H1 (cell line): ENCODE data around the gene EXO1. TPM values are rescaled to one million over a fixed set of nuclear protein-coding genes. Genes with fewer than 3 reads are reported as not detected.

Source experiments
- CTCF ChIA-PET: fragments of 300-600 bp; sonication (Branson Sonifier 250); formaldehyde crosslinking; loops from one replicate; lab custom pipeline; 2021; ENCODE audit not compliant: partially characterized antibody; lab: Charles Lee
- POLR2A ChIA-PET: fragments of 300-600 bp; sonication (Branson Sonifier 250); formaldehyde crosslinking; loops from one replicate; lab custom pipeline; 2021; ENCODE audit warnings: inconsistent platforms; ENCODE audit not compliant: partially characterized antibody; lab: Charles Lee
- DNase-seq, 2 experiments: peaks; one replicate each; pipeline versions ENCODE4 v3.0.0 to v3.0.0-alpha.2; 2010 to 2022; ENCODE audit warnings: low spot score in 2 of 2, low read depth in 1 of 2, mixed read lengths in 1 of 2
- FAIRE-seq: peaks from 2 replicates; lab custom pipeline; 2011; peaks lifted over from hg19 to GRCh38; lab: Jason Lieb, UNC
- H2AFZ ChIP-seq: 2 replicates; pipeline ENCODE4 v1.8.1; 2012; ENCODE audit warnings: low read length, inconsistent platforms
- H2AK5ac ChIP-seq: 2 replicates; pipeline ENCODE4 v1.6.1; 2013; ENCODE audit warnings: low read depth, low read length
- H2BK120ac ChIP-seq: replicated peaks from 2 replicates; pipeline ENCODE3; 2013; ENCODE audit warnings: low read depth, low read length, inconsistent platforms
- H2BK12ac ChIP-seq: 2 replicates; pipeline ENCODE4 v1.6.1; 2013; ENCODE audit warnings: low read depth, low read length
- H2BK15ac ChIP-seq: 2 replicates; pipeline ENCODE4 v1.6.1; 2013; ENCODE audit warnings: low read length
- H2BK20ac ChIP-seq: 2 replicates; pipeline ENCODE4 v1.6.1; 2013; ENCODE audit warnings: low read length
- H2BK5ac ChIP-seq: 2 replicates; pipeline ENCODE4 v1.6.1; 2013; ENCODE audit warnings: low read depth, low read length
- H3K14ac ChIP-seq: 2 replicates; pipeline ENCODE4 v1.6.1; 2013; ENCODE audit warnings: inconsistent platforms; ENCODE audit not compliant: insufficient read length
- H3K18ac ChIP-seq: 2 replicates; pipeline ENCODE4 v1.6.1; 2013; ENCODE audit warnings: low read length; ENCODE audit errors: extremely low read depth
- H3K23ac ChIP-seq: 2 replicates; pipeline ENCODE4 v1.6.1; 2013; ENCODE audit warnings: inconsistent platforms; ENCODE audit not compliant: insufficient read length
- H3K23me2 ChIP-seq: 2 replicates; pipeline ENCODE4 v1.6.1; 2013; ENCODE audit warnings: low read depth, low read length
- H3K27ac ChIP-seq: 2 replicates; pipeline ENCODE4 v1.6.1; 2011; ENCODE audit warnings: low read depth, low read length, inconsistent platforms
- H3K27me3 ChIP-seq, 4 experiments: replicated peaks in 1 of 4; 1 replicate in 1 of 4; 2 replicates in 3 of 4; pipeline versions ENCODE4 v1.6.1 to v1.8.1; 2011 to 2013; ENCODE audit warnings: low read length in 3 of 4, mild to moderate bottlenecking in 3 of 4, inconsistent platforms in 2 of 4, mixed read lengths in 2 of 4, moderate library complexity in 1 of 4; ENCODE audit not compliant: control insufficient read depth in 3 of 4, insufficient read depth in 3 of 4; ENCODE audit errors: extremely low read depth in 1 of 4
- H3K36me3 ChIP-seq, 4 experiments: 2 replicates each; pipeline versions ENCODE4 v1.6.1 to v1.8.1; 2011 to 2013; ENCODE audit warnings: mild to moderate bottlenecking in 4 of 4, low read length in 3 of 4, moderate library complexity in 2 of 4, control low read depth in 1 of 4, inconsistent platforms in 1 of 4; ENCODE audit not compliant: insufficient read depth in 4 of 4, control insufficient read depth in 2 of 4
- H3K4ac ChIP-seq: replicated peaks from 2 replicates; pipeline ENCODE3; 2013; ENCODE audit warnings: low read length, low read depth, mixed read lengths, inconsistent platforms; ENCODE audit not compliant: insufficient read length
- H3K4me1 ChIP-seq, 4 experiments: replicated peaks in 1 of 4; 1 replicate in 1 of 4; 2 replicates in 3 of 4; pipeline versions ENCODE4 v1.6.1 to v1.8.1; 2011 to 2013; ENCODE audit warnings: low read length in 3 of 4, inconsistent platforms in 2 of 4, mixed read lengths in 1 of 4; ENCODE audit not compliant: insufficient read depth in 4 of 4, control insufficient read depth in 3 of 4
- H3K4me2 ChIP-seq, 2 experiments: 2 replicates each; pipeline versions ENCODE4 v1.6.1 to v1.8.1; 2011 to 2013; ENCODE audit warnings: low read depth in 2 of 2, low read length in 2 of 2, control low read depth in 1 of 2, inconsistent platforms in 1 of 2, mild to moderate bottlenecking in 1 of 2; ENCODE audit not compliant: insufficient read depth in 1 of 2
- H3K4me3 ChIP-seq, 4 experiments: fragments of 200-600, 300-600 bp in 1 of 4; sonication (generic), shearing (Covaris generic), sonication (Bioruptor Twin) in 1 of 4; 2 replicates each; pipeline versions ENCODE4 v1.5.1 to v1.8.1; 2011 to 2016; ENCODE audit warnings: low read length in 4 of 4, low read depth in 3 of 4, control low read depth in 2 of 4, inconsistent platforms in 2 of 4, mild to moderate bottlenecking in 2 of 4, mixed read lengths in 1 of 4, moderate library complexity in 1 of 4; ENCODE audit not compliant: insufficient read depth in 2 of 4; ENCODE audit errors: extremely low read depth in 1 of 4
- H3K56ac ChIP-seq: replicated peaks from 2 replicates; pipeline ENCODE3; 2013; ENCODE audit warnings: low read depth, mild to moderate bottlenecking, mixed read lengths, low read length, inconsistent platforms; ENCODE audit not compliant: insufficient read length
- H3K79me1 ChIP-seq: 2 replicates; pipeline ENCODE4 v1.6.1; 2013; ENCODE audit warnings: low read depth, low read length, control low read depth
- H3K79me2 ChIP-seq, 2 experiments: 2 replicates each; pipeline versions ENCODE4 v1.6.1 to v1.8.1; 2012 to 2013; ENCODE audit warnings: low read length in 2 of 2, mild to moderate bottlenecking in 2 of 2, inconsistent platforms in 1 of 2; ENCODE audit not compliant: insufficient read depth in 2 of 2, control insufficient read depth in 1 of 2
- H3K9ac ChIP-seq, 4 experiments: replicated peaks in 1 of 4; 1 replicate in 1 of 4; 2 replicates in 3 of 4; pipeline versions ENCODE4 v1.6.1 to v1.8.1; 2011 to 2013; ENCODE audit warnings: low read depth in 3 of 4, low read length in 3 of 4, control low read depth in 2 of 4, mild to moderate bottlenecking in 2 of 4, moderate library complexity in 2 of 4, inconsistent platforms in 1 of 4; ENCODE audit errors: extremely low read depth in 1 of 4
- H3K9me3 ChIP-seq, 2 experiments: 2 replicates each; pipeline versions ENCODE4 v1.6.1 to v1.8.1; 2012 to 2013; ENCODE audit warnings: mild to moderate bottlenecking in 2 of 2, moderate library complexity in 2 of 2, control low read depth in 1 of 2, inconsistent platforms in 1 of 2, low read depth in 1 of 2, low read length in 1 of 2, mixed read lengths in 1 of 2; ENCODE audit not compliant: insufficient read depth in 2 of 2
- H4K20me1 ChIP-seq, 2 experiments: replicated peaks in 1 of 2; 2 replicates each; pipeline versions ENCODE3 to v1.8.1; 2011 to 2013; ENCODE audit warnings: inconsistent platforms in 2 of 2, low read length in 2 of 2, mild to moderate bottlenecking in 1 of 2; ENCODE audit not compliant: insufficient read depth in 2 of 2, control insufficient read depth in 1 of 2
- H4K5ac ChIP-seq: 2 replicates; pipeline ENCODE4 v1.6.1; 2013; ENCODE audit warnings: low read length, low read depth, mixed read lengths, inconsistent platforms; ENCODE audit not compliant: insufficient read length
- H4K8ac ChIP-seq: 2 replicates; pipeline ENCODE4 v1.8.0; 2013; ENCODE audit warnings: mild to moderate bottlenecking, moderate library complexity, low read length, inconsistent platforms; ENCODE audit not compliant: insufficient read depth; ENCODE audit errors: extremely low read depth
- H4K91ac ChIP-seq: replicated peaks from 2 replicates; pipeline ENCODE3; 2013; ENCODE audit warnings: low read length, mixed read lengths, inconsistent platforms; ENCODE audit not compliant: insufficient read length
- ATF3 ChIP-seq: IDR thresholded peaks from 2 replicates; pipeline ENCODE4 v1.6.1; 2011; ENCODE audit warnings: low read depth, mild to moderate bottlenecking, low read length; ENCODE audit not compliant: insufficient read depth
- CBX8 ChIP-seq: fragments of 300-800, 300-1000 bp; sonication (generic); IDR thresholded peaks from 2 replicates; pipeline ENCODE4 v1.7.1; 2016; ENCODE audit warnings: low read depth, low read length, borderline replicate concordance
- EZH2 ChIP-seq: fragments of 200-600 bp; sonication (generic); IDR thresholded peaks from 2 replicates; pipeline ENCODE4 v1.7.1; 2012; ENCODE audit warnings: low read depth, mild to moderate bottlenecking, moderate library complexity, low read length, inconsistent platforms; ENCODE audit not compliant: severe bottlenecking
- HDAC2 ChIP-seq, 2 experiments: fragments of 300-600 bp in 1 of 2; sonication (generic) in 1 of 2; IDR thresholded peaks; 2 replicates each; pipeline ENCODE4 v1.6.1; 2011 to 2012; ENCODE audit warnings: low read depth in 2 of 2, low read length in 2 of 2, mild to moderate bottlenecking in 2 of 2, moderate library complexity in 2 of 2, borderline replicate concordance in 1 of 2, inconsistent platforms in 1 of 2
- KDM5A ChIP-seq: fragments of 200-600 bp; IDR thresholded peaks from 2 replicates; pipeline ENCODE4 v1.7.1; 2012; ENCODE audit warnings: mild to moderate bottlenecking, low read length, inconsistent platforms, mixed read lengths
- NANOG ChIP-seq: IDR thresholded peaks from 2 replicates; pipeline ENCODE4 v1.6.1; 2011; ENCODE audit warnings: low read length, low read depth, mild to moderate bottlenecking, inconsistent platforms; ENCODE audit not compliant: insufficient read depth, poor library complexity, severe bottlenecking
- RAD21 ChIP-seq, 2 experiments: IDR thresholded peaks in 1 of 2; conservative IDR thresholded peaks in 1 of 2; 2 replicates each; pipeline ENCODE4 v1.6.1; 2011; ENCODE audit warnings: low read depth in 2 of 2, low read length in 2 of 2, improper control_type of control experiment in 1 of 2, inconsistent platforms in 1 of 2, mild to moderate bottlenecking in 1 of 2, moderate library complexity in 1 of 2
- RXRA ChIP-seq: IDR thresholded peaks from 2 replicates; pipeline ENCODE4 v1.6.1; 2011; ENCODE audit warnings: low read depth, mild to moderate bottlenecking, low read length, moderate library complexity; ENCODE audit not compliant: insufficient read depth
- SIRT6 ChIP-seq: IDR thresholded peaks from one replicate; pipeline ENCODE4 v1.7.1; 2012; ENCODE audit warnings: low read length, inconsistent platforms
- TAF7 ChIP-seq: optimal IDR thresholded peaks from 2 replicates; pipeline ENCODE3; 2011; ENCODE audit warnings: low read depth, mild to moderate bottlenecking, inconsistent platforms, low read length, moderate library complexity, borderline replicate concordance
- WGBS, 2 experiments: shearing (Covaris generic) in 1 of 2; methylation state at CpG; one replicate each; pipeline versions ENCODE4 v1.1.6 to v1.1.7; 2013 to 2015; ENCODE audit warnings: low lambda C conversion rate in 2 of 2, mixed read lengths in 2 of 2, inconsistent platforms in 1 of 2, low coverage in 1 of 2, missing lambda C conversion rate in 1 of 2; ENCODE audit not compliant: insufficient replicate concordance in 2 of 2, insufficient coverage in 1 of 2, insufficient read length in 1 of 2; ENCODE audit errors: extremely low coverage in 1 of 2, missing lambda C conversion rate in 1 of 2; 5-methylcytosine and 5-hydroxymethylcytosine counted together
- polyA plus RNA-seq, 7 experiments: library from polyadenylated mRNA; depleted of rRNA in 3 of 7; stranded (reverse) in 5 of 7; unstranded in 2 of 7; fragments of >200 nt in 5 of 7; fragments of 200-250 nt in 2 of 7; gene quantifications; 1 replicate in 5 of 7; 2 replicates in 1 of 7; 4 replicates in 1 of 7; pipeline versions ENCODE4 v1.2.1 to v1.2.3, GENCODE V29; 2011 to 2013; ENCODE audit warnings: missing spikeins in 2 of 7, mixed read lengths in 2 of 7
- total RNA-seq: library from RNA; stranded (reverse); fragmentation: NEBNext Ultra II Directional; extraction: Animal tissue kit (Norgen Biotek cat#: 25700); gene quantifications from 2 replicates; pipeline ENCODE4 v1.2.1, GENCODE V29; 2021

The EXO1 gene
- total and polyA plus RNA-seq, 2 of the 8 experiments (the other 6 are each of a cell fraction or from before 2014, with no cell fraction given), result 9.2 to 43.0 TPM

- H3K4me2 ChIP-seq, result no peak overlapping the region
- H3K4me1 ChIP-seq, result no peaks in the 10 kb centered on the region
- H3K4me3 ChIP-seq, result no peak overlapping the region
- 91% methylated on average over 8 of the region's 8 CpGs; no CpG with 5 or more reads in 1 of the 2 experiments for WGBS, 2 experiments
- FAIRE-seq, result no peak
- H3K4ac ChIP-seq, result no peak overlapping the region
- no peaks in the 10 kb centered on the region for H3K79me1 ChIP-seq
- H2BK15ac ChIP-seq, result no peak overlapping the region
- no peak overlapping the region for H2BK120ac ChIP-seq
- H2BK5ac ChIP-seq, result no peak overlapping the region
- H4K5ac ChIP-seq, result no peak overlapping the region
- H3K23me2 ChIP-seq, result no peaks in the 10 kb centered on the region
- CTCF ChIA-PET, result interaction anchor here (1.0 to 1.1 kb wide), 2 partner anchors 113 to 200 kb away, joined by 3 to 4 read pairs; no protein-coding TSS in a partner anchor
- H3K56ac ChIP-seq, result no peak overlapping the region
- DNase-seq, result no peak
- H3K36me3 ChIP-seq, result no peaks in the 10 kb centered on the region
- H3K79me2 ChIP-seq, result no peaks in the 10 kb centered on the region
- no peak overlapping the region for H2AK5ac ChIP-seq
- no peak overlapping the region for H2BK20ac ChIP-seq
- H4K91ac ChIP-seq, result no peak overlapping the region
- H4K8ac ChIP-seq, result no peak overlapping the region
- POLR2A ChIA-PET, result no interaction called here
- TF ChIP-seq CBX8 (no peak), TAF7 (no peak), NANOG (no peak), HDAC2 (IDR thresholded peaks at IDR 0.05; ENCODE audit: borderline replicate concordance in 1 of 2, low read depth in 2 of 2, low read length in 2 of 2) (no peak), ATF3 (no peak), RXRA (no peak), RAD21 (IDR thresholded peaks at IDR 0.05 in 1 of 2, conservative IDR thresholded peaks at IDR 0.05 in 1 of 2; ENCODE audit: low read depth in 2 of 2, low read length in 2 of 2) (no peak), SIRT6 (no peak), EZH2 (no peak), KDM5A (no peak)
- no peak overlapping the region; the same call in 1 of the 2 replicates for H2AFZ ChIP-seq
- H3K23ac ChIP-seq, result no peak overlapping the region
- H2BK12ac ChIP-seq, result no peak overlapping the region
- no peak overlapping the region for H3K18ac ChIP-seq
- no peaks in the 10 kb centered on the region for H3K9me3 ChIP-seq
- no peaks in the 10 kb centered on the region for H3K27me3 ChIP-seq
- no peak overlapping the region for H3K14ac ChIP-seq
- no peak overlapping the region for H3K27ac ChIP-seq
- H4K20me1 ChIP-seq, result no peaks in the 10 kb centered on the region
- 0 out of 7 replicates have a peak overlapping the region, but pooled peaks of 1 of the 4 experiments have one; percentile 13 for H3K9ac ChIP-seq
These were observed 37.1 kb upstream of the EXO1 start for GRCh38 chr1:241810769-241811405.
